H9 (cell line): ENCODE results near the gene GMEB1. TPM values are rescaled to one million over a fixed set of nuclear protein-coding genes. Genes with fewer than 3 reads are reported as not detected.

Experiments used
- DNase-seq: peaks from one replicate; pipeline ENCODE4 v3.0.0-alpha.2; 2017
- H2AFZ ChIP-seq: one replicate; pipeline ENCODE4 v1.6.1; 2013; ENCODE audit warnings: mild to moderate bottlenecking, low read length, control low read depth, moderate library complexity
- H2AK5ac ChIP-seq: 2 replicates; pipeline ENCODE4 v1.6.1; 2013; ENCODE audit warnings: low read length, control low read depth, mixed read lengths; ENCODE audit not compliant: insufficient read length
- H2BK120ac ChIP-seq: one replicate; pipeline ENCODE4 v1.6.1; 2013; ENCODE audit warnings: low read depth, mild to moderate bottlenecking, low read length, control low read depth, inconsistent platforms; ENCODE audit not compliant: poor library complexity, severe bottlenecking
- H2BK12ac ChIP-seq: 2 replicates; pipeline ENCODE4 v1.6.1; 2013; ENCODE audit warnings: low read length, control low read depth, mixed read lengths, low read depth; ENCODE audit not compliant: insufficient read length
- H2BK15ac ChIP-seq: 2 replicates; pipeline ENCODE4 v1.6.1; 2013; ENCODE audit warnings: low read depth, low read length, control low read depth
- H2BK20ac ChIP-seq: one replicate; pipeline ENCODE4 v1.6.1; 2013; ENCODE audit warnings: low read depth, mild to moderate bottlenecking, low read length, control low read depth, inconsistent platforms; ENCODE audit not compliant: poor library complexity, severe bottlenecking
- H2BK5ac ChIP-seq: 2 replicates; pipeline ENCODE4 v1.6.1; 2013; ENCODE audit warnings: low read length, control low read depth, mixed read lengths; ENCODE audit not compliant: insufficient read length
- H3K14ac ChIP-seq: 2 replicates; pipeline ENCODE4 v1.6.1; 2013; ENCODE audit warnings: low read length, control low read depth; ENCODE audit not compliant: insufficient read depth
- H3K18ac ChIP-seq: 2 replicates; pipeline ENCODE4 v1.6.1; 2013; ENCODE audit warnings: low read depth, mild to moderate bottlenecking, mixed read lengths, low read length, control low read depth; ENCODE audit not compliant: insufficient read length
- H3K23ac ChIP-seq: 2 replicates; pipeline ENCODE4 v1.6.1; 2013; ENCODE audit warnings: low read length, control low read depth, mixed read lengths, low read depth; ENCODE audit not compliant: insufficient read length
- H3K23me2 ChIP-seq: 2 replicates; pipeline ENCODE4 v1.6.1; 2013; ENCODE audit warnings: low read depth, mild to moderate bottlenecking, mixed read lengths, low read length, control low read depth; ENCODE audit not compliant: insufficient read length, poor library complexity, severe bottlenecking
- H3K27ac ChIP-seq: 2 replicates; pipeline ENCODE4 v1.5.1; 2013; ENCODE audit warnings: low read length, control low read depth, mixed read lengths, low read depth; ENCODE audit not compliant: insufficient read length
- H3K27me3 ChIP-seq: 2 replicates; pipeline ENCODE4 v1.6.1; 2013; ENCODE audit warnings: low read length, control low read depth, inconsistent platforms; ENCODE audit not compliant: insufficient read depth
- H3K4ac ChIP-seq: 2 replicates; pipeline ENCODE4 v1.6.1; 2013; ENCODE audit warnings: low read depth, mild to moderate bottlenecking, control low read depth, inconsistent platforms, low read length, moderate library complexity
- H3K4me1 ChIP-seq: 2 replicates; pipeline ENCODE4 v1.6.1; 2013; ENCODE audit warnings: low read length, control low read depth, inconsistent platforms; ENCODE audit not compliant: insufficient read depth
- H3K4me2 ChIP-seq: 2 replicates; pipeline ENCODE4 v1.6.1; 2013; ENCODE audit warnings: low read length, control low read depth, mixed read lengths; ENCODE audit not compliant: insufficient read length, insufficient read depth
- H3K56ac ChIP-seq: 2 replicates; pipeline ENCODE4 v1.6.1; 2013; ENCODE audit warnings: low read depth, mild to moderate bottlenecking, mixed read lengths, low read length, control low read depth; ENCODE audit not compliant: insufficient read length
- H3K79me1 ChIP-seq: 2 replicates; pipeline ENCODE4 v1.6.1; 2013; ENCODE audit warnings: low read depth, mild to moderate bottlenecking, moderate library complexity, low read length, control low read depth, inconsistent platforms; ENCODE audit not compliant: insufficient read depth, poor library complexity, severe bottlenecking
- H3K79me2 ChIP-seq: 2 replicates; pipeline ENCODE4 v1.6.1; 2013; ENCODE audit warnings: low read length, control low read depth, inconsistent platforms; ENCODE audit not compliant: insufficient read depth
- H3K9ac ChIP-seq: 2 replicates; pipeline ENCODE4 v1.6.1; 2013; ENCODE audit warnings: low read length, control low read depth, mixed read lengths; ENCODE audit not compliant: insufficient read length; ENCODE audit errors: extremely low read depth
- H3K9me3 ChIP-seq: one replicate; pipeline ENCODE4 v1.6.1; 2013; ENCODE audit warnings: low read depth, low read length, inconsistent platforms; ENCODE audit not compliant: control insufficient read depth
- H3T11ph ChIP-seq: one replicate; pipeline ENCODE4 v1.6.1; 2013; ENCODE audit warnings: mild to moderate bottlenecking, low read length, control low read depth, inconsistent platforms
- H4K20me1 ChIP-seq: one replicate; pipeline ENCODE4 v1.6.1; 2013; ENCODE audit not compliant: control insufficient read depth, insufficient read length, insufficient read depth
- H4K5ac ChIP-seq: 2 replicates; pipeline ENCODE4 v1.6.1; 2013; ENCODE audit warnings: low read depth, mild to moderate bottlenecking, mixed read lengths, low read length, control low read depth; ENCODE audit not compliant: insufficient read length
- H4K8ac ChIP-seq: replicated peaks from 2 replicates; pipeline ENCODE4 v1.6.1; 2013; ENCODE audit warnings: low read length, control low read depth, mixed read lengths, low read depth; ENCODE audit not compliant: insufficient read length
- H4K91ac ChIP-seq: 2 replicates; pipeline ENCODE4 v1.6.1; 2013; ENCODE audit warnings: low read depth, mild to moderate bottlenecking, moderate library complexity, mixed read lengths, low read length, control low read depth; ENCODE audit not compliant: insufficient read length
- H3K27ac Mint-ChIP-seq, 3 experiments: 2 replicates in 2 of 3; 3 replicates in 1 of 3; pipeline ENCODE4 v1.8.0; 2020 to 2021; ENCODE audit warnings: mixed read lengths in 3 of 3, mild to moderate bottlenecking in 1 of 3, moderate library complexity in 1 of 3
- H3K27me3 Mint-ChIP-seq: 2 replicates; pipeline ENCODE4 v1.8.0; 2021; ENCODE audit warnings: low read depth, mild to moderate bottlenecking, moderate library complexity, mixed read lengths
- H3K36me3 Mint-ChIP-seq, 3 experiments: 2 replicates in 2 of 3; 3 replicates in 1 of 3; pipeline ENCODE4 v1.8.0; 2020 to 2021; ENCODE audit warnings: low read depth in 3 of 3, mixed read lengths in 3 of 3; ENCODE audit not compliant: insufficient read depth in 1 of 3
- H3K4me1 Mint-ChIP-seq, 2 experiments: 2 replicates each; pipeline ENCODE4 v1.8.0; 2020; ENCODE audit warnings: mixed read lengths in 2 of 2
- H3K4me3 Mint-ChIP-seq, 2 experiments: 2 replicates in 1 of 2; 3 replicates in 1 of 2; pipeline ENCODE4 v1.8.0; 2020 to 2021; ENCODE audit warnings: mild to moderate bottlenecking in 2 of 2, mixed read lengths in 2 of 2, moderate library complexity in 1 of 2
- H3K9me3 Mint-ChIP-seq, 2 experiments: 2 replicates in 1 of 2; 3 replicates in 1 of 2; pipeline ENCODE4 v1.8.0; 2020; ENCODE audit warnings: mild to moderate bottlenecking in 2 of 2, mixed read lengths in 2 of 2, moderate library complexity in 1 of 2
- CTCF ChIP-seq: fragments of 200-600 bp; sonication (generic); conservative IDR thresholded peaks from 3 replicates; pipeline ENCODE4 v1.8.0; 2021; ENCODE audit warnings: antibody characterized with exemption, mild to moderate bottlenecking
- WGBS: extraction: QIAGEN DNeasy Blood & Tissue Kit; methylation state at CpG from one replicate; pipeline ENCODE4 v1.1.7; 2013; ENCODE audit warnings: missing lambda C conversion rate, low lambda C conversion rate, mixed read lengths; ENCODE audit not compliant: insufficient read length; ENCODE audit errors: extremely low coverage; 5-methylcytosine and 5-hydroxymethylcytosine counted together
- total RNA-seq: library from RNA; stranded (reverse); gene quantifications from 2 replicates; pipeline ENCODE4 v1.2.1, GENCODE V29; 2021

Gene GMEB1
- total RNA-seq, 1 experiment from 2014 or later = 17.0 TPM

GRCh38 chr1:28656335-28656734, 12.2 kb upstream of the GMEB1 start:
- no peaks in the 10 kb centered on the region for H3K27me3 ChIP-seq
- DNase-seq = no peak
- TF ChIP-seq CTCF = no peak

More at GRCh38 chr1:28656335-28656734, 12.2 kb upstream of the GMEB1 start:
- Histone ChIP-seq H2BK15ac (no peak overlapping the region), H3K23me2 (no peaks in the 10 kb centered on the region), H2BK5ac (no peak overlapping the region), H2AFZ (no peak overlapping the region), H2BK12ac (no peak overlapping the region), H3K4ac (no peak overlapping the region), H3K9ac (no peak overlapping the region), H2AK5ac (no peak overlapping the region), H4K91ac (no peak overlapping the region), H3K27ac (no peak overlapping the region), H3K23ac (no peak overlapping the region), H3K79me2 (no peaks in the 10 kb centered on the region), H3K4me1 (no peaks in the 10 kb centered on the region), H3K18ac (no peak overlapping the region), H3K4me2 (no peak overlapping the region), H2BK20ac (no peak overlapping the region), H3K14ac (no peak overlapping the region), H2BK120ac (no peak overlapping the region), H4K5ac (no peak overlapping the region), H3T11ph (no peak overlapping the region), H3K9me3 (no peaks in the 10 kb centered on the region), H3K56ac (no peak overlapping the region), H4K8ac (no peak overlapping the region), H3K79me1 (no peaks in the 10 kb centered on the region), H4K20me1 (no peaks in the 10 kb centered on the region)
- Mint-ChIP-seq H3K27ac (no peak overlapping the region), H3K4me3 (no peak overlapping the region), H3K27me3 (no peaks in the 10 kb centered on the region), H3K36me3 (no peaks in the 10 kb centered on the region), H3K9me3 (no peaks in the 10 kb centered on the region), H3K4me1 (no peaks in the 10 kb centered on the region)
- no CpG with 5 or more reads among the region's 6 CpGs for WGBS
